ENCODE measurements around the gene GADD45B. TPM values are rescaled to one million over a fixed set of nuclear protein-coding genes. Genes with fewer than 3 reads are reported as not detected.

The GADD45B gene
- total RNA-seq, 1 donor = 54.8 TPM

DNA sequence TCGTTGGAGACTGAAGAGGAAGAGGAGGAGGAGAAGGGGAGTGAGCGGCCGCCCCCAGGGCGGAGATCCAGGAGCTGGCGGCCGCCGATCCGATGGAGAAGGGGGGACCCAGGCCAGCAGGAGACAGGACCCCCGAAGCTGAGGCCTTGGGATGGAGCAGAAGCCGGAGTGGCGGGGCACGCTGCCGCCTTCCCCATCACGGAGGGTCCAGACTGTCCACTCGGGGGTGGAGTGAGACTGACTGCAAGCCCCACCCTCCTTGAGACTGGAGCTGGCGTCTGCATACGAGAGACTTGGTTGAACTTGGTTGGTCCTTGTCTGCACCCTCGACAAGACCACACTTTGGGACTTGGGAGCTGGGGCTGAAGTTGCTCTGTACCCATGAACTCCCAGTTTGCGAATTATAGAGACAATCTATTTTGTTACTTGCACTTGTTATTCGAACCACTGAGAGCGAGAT is 1.8 kb downstream of the GADD45B start:
- peak overlapping the region; percentile 83 for H3K4me3 ChIP-seq (ENCODE audit: low read depth, low read length)
- DNase-seq (ENCODE audit: low read depth) = peak; percentile 55
- TF ChIP-seq, protein P1, sequence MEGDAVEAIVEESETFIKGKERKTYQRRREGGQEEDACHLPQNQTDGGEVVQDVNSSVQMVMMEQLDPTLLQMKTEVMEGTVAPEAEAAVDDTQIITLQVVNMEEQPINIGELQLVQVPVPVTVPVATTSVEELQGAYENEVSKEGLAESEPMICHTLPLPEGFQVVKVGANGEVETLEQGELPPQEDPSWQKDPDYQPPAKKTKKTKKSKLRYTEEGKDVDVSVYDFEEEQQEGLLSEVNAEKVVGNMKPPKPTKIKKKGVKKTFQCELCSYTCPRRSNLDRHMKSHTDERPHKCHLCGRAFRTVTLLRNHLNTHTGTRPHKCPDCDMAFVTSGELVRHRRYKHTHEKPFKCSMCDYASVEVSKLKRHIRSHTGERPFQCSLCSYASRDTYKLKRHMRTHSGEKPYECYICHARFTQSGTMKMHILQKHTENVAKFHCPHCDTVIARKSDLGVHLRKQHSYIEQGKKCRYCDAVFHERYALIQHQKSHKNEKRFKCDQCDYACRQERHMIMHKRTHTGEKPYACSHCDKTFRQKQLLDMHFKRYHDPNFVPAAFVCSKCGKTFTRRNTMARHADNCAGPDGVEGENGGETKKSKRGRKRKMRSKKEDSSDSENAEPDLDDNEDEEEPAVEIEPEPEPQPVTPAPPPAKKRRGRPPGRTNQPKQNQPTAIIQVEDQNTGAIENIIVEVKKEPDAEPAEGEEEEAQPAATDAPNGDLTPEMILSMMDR (IDR thresholded peaks at IDR 0.05; ENCODE audit: insufficient read depth, low read depth, low read length) = no peak

DNA sequence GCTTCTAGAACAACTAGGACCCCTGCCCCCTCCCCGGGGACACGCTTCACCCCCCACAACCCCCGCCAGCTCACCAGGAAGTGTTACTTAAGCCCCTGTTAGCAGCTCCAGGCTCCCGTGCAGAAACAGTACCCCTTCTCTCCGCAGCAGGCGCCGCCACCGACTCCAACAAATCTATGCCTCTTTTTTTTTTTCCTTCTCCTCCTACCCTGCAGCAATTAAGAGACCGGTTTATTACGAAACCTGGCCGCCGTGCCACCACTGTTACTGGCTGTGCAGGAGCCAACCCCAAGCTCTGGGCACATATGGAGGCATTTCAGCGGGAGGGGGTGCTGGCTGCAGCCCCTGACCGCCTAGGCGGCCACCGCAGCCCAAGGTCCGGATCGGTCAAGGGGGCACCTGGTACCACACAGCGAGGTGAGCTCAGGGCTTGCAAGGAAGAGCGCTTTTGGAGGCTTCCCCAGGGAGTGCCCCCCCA is 2.4 kb downstream of the GADD45B start:
- TF ChIP-seq, protein P1 (IDR thresholded peaks at IDR 0.05; ENCODE audit: insufficient read depth, low read depth, low read length) = peak; percentile 19
- H3K4me3 ChIP-seq (ENCODE audit: low read depth, low read length) = peak overlapping the region; percentile 83
- DNase-seq (ENCODE audit: low read depth) = peak; percentile 83

DNA sequence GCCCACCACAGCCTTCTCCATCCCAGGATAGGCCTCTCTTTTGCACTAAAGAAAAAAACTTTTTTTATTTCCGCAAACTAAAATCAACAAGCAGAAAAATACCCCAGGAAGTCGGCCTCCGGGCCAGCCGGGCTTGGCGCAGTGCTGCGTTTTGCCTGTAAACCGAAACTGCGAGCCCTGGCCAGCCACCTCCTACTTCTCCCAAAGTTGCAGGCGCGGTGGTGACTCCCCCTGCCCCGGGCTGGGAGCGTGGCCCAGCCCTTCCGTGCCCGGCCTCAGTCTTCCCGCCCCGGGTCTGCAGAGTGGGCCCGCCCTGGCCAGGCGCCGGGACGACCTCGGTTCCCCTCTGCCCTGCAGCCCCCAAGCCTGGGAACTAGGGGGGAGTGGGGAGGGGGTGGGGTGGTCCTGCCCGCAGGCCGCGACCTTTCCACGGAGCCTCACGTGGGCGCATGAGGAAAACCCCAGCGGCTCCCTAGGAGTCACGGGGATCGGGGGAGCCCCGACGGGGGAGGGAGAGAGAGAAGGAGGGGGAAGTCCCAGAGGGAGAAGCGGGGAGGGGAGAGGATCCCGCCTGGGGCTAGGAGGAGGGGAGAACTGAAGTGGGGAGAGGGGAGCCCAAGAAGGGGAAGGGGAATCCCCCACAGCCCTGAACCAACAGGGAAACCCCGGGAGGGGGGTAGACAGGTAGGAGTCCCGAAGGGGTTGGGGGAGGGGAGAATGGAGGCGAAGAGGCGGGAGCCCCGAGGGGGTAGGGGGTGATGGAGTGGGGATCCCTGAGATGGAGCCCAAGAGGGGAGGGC is 3.0 kb downstream of the GADD45B start:
- peak overlapping the region; percentile 83 for H3K4me3 ChIP-seq (ENCODE audit: low read depth, low read length)
- peak; percentile 82 for DNase-seq (ENCODE audit: low read depth)
- TF ChIP-seq, protein P1 (IDR thresholded peaks at IDR 0.05; ENCODE audit: insufficient read depth, low read depth, low read length) = no peak

DNA sequence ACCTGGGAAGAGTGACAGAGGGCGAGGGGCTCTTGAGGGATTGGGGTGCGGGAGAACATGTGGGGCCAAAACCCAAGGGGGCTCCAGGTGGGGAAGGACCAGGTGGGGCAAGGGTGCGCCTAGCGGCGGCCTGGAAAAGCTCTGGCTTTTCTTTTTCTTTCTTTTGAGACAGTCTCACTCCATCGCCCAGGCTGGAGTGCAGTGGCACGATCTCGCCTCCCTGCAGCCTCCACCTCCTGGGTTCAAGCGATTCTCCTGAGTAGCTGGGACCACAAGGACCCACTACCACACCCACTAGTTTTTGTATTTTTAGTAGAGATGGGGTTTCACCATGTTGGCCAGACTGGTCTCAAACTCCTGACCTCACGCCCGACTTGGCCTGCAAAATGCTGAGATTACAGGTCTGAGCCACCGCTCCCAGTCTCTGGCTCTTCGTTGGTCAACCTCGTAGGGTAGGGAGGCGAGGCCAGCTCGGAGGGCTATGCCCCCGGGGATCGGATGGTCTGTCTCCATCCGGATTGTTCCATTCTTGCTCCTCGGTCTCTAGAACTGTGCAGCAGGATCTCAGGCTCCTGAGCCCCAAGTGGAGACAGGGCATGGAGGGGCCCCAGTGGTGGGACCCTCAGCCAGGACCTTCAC is 3.7 kb downstream of the GADD45B start:
- TF ChIP-seq, protein P1 (IDR thresholded peaks at IDR 0.05; ENCODE audit: insufficient read depth, low read depth, low read length) = no peak
- H3K4me3 ChIP-seq (ENCODE audit: low read depth, low read length) = no peak overlapping the region
- DNase-seq (ENCODE audit: low read depth) = no peak

DNA sequence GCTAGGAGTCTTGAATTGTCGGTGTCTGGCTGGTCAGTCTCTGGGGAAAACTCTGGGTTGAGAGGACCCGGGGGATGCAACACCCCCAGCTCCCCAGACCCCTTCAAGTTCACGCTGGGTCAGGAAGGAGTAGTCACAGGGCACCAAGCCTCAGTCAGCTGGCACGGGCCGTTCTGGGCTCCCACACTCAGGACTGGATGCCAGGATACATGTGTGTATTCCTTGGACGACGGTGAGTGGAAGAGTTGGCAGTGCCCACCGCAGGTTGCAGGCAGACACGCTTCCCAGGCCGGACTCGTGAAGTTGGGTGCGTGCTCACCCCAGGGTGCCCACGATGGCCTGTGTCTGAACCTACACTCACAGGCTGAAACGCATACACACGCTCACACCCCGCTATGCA is 5.5 kb downstream of the GADD45B start:
- DNase-seq (ENCODE audit: low read depth) = no peak
- no peak overlapping the region for H3K4me3 ChIP-seq (ENCODE audit: low read depth, low read length)
- TF ChIP-seq, protein P1 (IDR thresholded peaks at IDR 0.05; ENCODE audit: insufficient read depth, low read depth, low read length) = no peak

DNA sequence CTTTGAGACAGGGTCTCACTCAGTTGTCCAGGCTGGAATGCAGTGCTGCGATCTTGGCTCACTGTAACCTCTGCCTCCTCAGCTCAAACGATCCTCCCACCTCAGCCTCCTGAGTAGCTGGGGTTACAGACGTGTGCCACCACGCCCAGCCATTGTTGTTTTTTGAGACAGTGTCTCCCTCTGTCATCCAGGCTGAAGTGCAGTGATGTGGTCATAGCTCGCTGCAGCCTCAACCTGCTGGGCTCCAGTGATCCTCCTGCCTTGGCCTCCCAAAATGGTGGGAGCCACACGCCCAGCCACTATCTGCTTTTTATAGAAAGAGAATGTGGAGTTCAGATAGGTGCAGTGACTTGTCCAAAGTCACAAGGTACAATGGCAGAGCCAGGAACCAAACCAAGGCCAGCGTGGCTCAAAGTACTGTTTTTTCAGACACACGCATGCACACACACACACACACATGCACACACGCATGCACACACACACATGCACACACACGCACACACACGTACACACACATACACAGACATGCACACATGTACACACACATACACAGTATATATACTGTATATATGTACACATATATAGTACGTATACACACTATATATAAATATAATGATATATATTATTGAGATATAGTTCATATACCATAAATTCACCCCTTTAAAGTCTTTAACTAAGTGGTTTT is 6.6 kb downstream of the GADD45B start:
- H3K4me3 ChIP-seq (ENCODE audit: low read depth, low read length) = no peak overlapping the region
- DNase-seq (ENCODE audit: low read depth) = no peak
- TF ChIP-seq, protein P1 (IDR thresholded peaks at IDR 0.05; ENCODE audit: insufficient read depth, low read depth, low read length) = no peak
